Measurements from ENCODE around the gene EVA1C.

Gene EVA1C

DNA sequence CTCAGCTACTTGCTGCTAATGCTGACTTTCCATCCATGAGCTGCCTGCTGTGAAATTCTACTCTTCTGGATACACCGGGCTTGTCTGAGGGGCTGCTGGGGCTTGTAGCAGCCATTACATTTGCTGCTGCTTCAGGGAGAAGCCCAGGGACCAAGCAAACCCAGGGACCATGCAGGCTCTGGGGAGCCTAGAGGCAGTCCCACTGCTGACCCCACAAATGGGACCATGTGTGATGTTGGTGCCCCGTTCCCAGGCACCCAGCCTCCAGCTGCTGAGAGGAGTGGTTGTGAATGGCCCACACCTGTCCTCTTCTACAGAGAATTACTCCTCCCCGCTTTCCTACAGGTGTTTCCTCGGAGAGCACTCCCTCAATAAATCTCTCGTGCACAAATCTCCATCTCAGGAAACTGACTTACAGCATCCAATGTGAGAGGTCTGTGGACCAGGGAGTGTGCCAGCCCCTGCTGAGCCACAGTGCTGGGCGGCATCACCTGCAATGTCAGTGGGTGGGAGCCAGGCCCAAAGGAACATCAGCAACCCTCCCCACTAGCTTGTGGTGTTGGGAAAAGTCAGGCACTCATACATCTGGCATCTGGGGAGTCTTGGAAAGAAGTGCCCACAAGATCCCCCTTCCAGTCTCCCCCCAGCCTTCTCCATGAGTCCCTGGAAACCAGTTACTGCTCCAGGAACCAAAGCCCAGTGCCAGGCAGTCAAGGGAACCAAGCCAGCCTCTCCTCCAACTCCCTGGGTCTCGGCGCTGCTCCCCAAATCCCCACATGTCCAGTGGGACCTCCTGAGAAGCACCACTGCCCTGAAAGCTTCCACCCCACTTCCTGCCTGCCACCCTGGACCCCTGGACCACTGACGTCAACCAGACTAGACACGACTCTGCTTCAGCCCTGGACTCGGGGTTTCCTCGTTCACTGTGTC is 107.7 kb downstream of the EVA1C start:
- Histone ChIP-seq H3F3A (ENCODE audit: low read depth) (no peaks in the 10 kb centered on the region), H3K36me3 (ENCODE audit: insufficient read depth, low read length) (no peaks in the 10 kb centered on the region), H3K79me2 (ENCODE audit: insufficient read depth, low read length) (no peaks in the 10 kb centered on the region), H3K4me3 (ENCODE audit: low read length, poor library complexity, severe bottlenecking) (no peak overlapping the region), H3K4me2 (ENCODE audit: low read depth, low read length, poor library complexity, severe bottlenecking) (no peak overlapping the region), H3K27me3 (ENCODE audit: insufficient read depth, low read length, poor library complexity, severe bottlenecking) (no peaks in the 10 kb centered on the region), H3K9ac (ENCODE audit: low read depth, low read length, poor library complexity, severe bottlenecking) (no peak overlapping the region), H3K4me1 (ENCODE audit: insufficient read depth, low read length, poor library complexity, severe bottlenecking) (no peaks in the 10 kb centered on the region), H4K20me1 (ENCODE audit: insufficient read depth, low read length, poor library complexity, severe bottlenecking) (no peaks in the 10 kb centered on the region), H3K9me3 (ENCODE audit: insufficient read depth, low read depth, low read length) (no peaks in the 10 kb centered on the region), H3K9me2 (replicated peaks; ENCODE audit: low read depth, low read length) (no peaks in the 10 kb centered on the region), H2AFZ (ENCODE audit: low read length) (no peak overlapping the region)
- TF ChIP-seq EZH2phosphoT487 (IDR thresholded peaks at IDR 0.05; ENCODE audit: borderline replicate concordance) (no peak), CTCF (conservative IDR thresholded peaks at IDR 0.05; ENCODE audit: low read length) (no peak)

DNA sequence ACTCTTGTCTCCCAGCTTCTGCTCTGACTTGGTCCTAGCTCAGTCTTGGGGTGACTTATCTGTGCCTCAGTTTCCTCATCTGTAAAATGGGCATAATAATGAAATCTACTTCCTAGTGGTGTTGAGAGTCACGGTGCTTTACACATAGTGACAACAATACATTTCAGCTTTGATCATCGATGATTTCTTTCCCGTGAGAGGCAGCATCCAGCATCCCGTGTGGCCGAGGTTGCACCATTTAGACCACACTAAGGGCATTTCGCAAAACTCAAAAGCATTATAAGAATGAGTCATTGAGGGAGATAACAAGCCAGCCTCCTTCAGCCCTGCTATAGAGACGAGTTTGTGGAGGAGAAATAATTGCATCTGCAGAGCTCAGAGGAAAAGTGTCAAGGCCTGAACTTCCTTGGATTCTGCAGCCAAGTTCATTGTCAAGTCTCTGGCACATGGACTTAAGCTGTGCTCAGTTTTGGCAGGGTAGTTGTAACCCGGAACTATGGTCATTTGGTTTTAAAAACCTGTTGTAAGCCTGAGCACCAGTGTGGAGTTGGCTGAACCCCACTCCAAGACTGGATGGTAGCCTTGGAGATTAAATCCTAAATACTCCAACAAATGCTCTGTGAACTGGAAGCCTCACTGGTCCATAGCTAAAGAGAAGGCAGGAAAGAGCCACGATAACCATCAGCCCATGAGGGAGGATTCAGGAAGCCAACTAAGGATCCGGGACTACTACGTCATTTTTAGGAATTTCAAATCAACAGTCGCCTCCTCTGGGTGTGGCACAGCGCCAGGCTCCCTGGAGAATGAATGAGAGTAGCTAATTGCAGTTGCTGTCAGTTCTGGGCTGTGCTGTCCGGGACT is 108.6 kb downstream of the EVA1C start:
- H3K79me2 ChIP-seq (ENCODE audit: insufficient read depth, low read length): no peaks in the 10 kb centered on the region
- H3K27me3 ChIP-seq (ENCODE audit: insufficient read depth, low read length, poor library complexity, severe bottlenecking): no peaks in the 10 kb centered on the region
- TF ChIP-seq CTCF (conservative IDR thresholded peaks at IDR 0.05; ENCODE audit: low read length): no peak
- no peak for TF ChIP-seq EZH2phosphoT487 (IDR thresholded peaks at IDR 0.05; ENCODE audit: borderline replicate concordance)
- no peaks in the 10 kb centered on the region for H3K4me1 ChIP-seq (ENCODE audit: insufficient read depth, low read length, poor library complexity, severe bottlenecking)
- no peak overlapping the region for H3K9ac ChIP-seq (ENCODE audit: low read depth, low read length, poor library complexity, severe bottlenecking)
- H3F3A ChIP-seq (ENCODE audit: low read depth): no peaks in the 10 kb centered on the region
- no peaks in the 10 kb centered on the region for H3K9me2 ChIP-seq (replicated peaks; ENCODE audit: low read depth, low read length)
- no peak overlapping the region for H3K4me2 ChIP-seq (ENCODE audit: low read depth, low read length, poor library complexity, severe bottlenecking)
- H3K36me3 ChIP-seq (ENCODE audit: insufficient read depth, low read length): no peaks in the 10 kb centered on the region
- H3K4me3 ChIP-seq (ENCODE audit: low read length, poor library complexity, severe bottlenecking): no peak overlapping the region
- no peaks in the 10 kb centered on the region for H3K9me3 ChIP-seq (ENCODE audit: insufficient read depth, low read depth, low read length)
- H2AFZ ChIP-seq (ENCODE audit: low read length): no peak overlapping the region
- no peaks in the 10 kb centered on the region for H4K20me1 ChIP-seq (ENCODE audit: insufficient read depth, low read length, poor library complexity, severe bottlenecking)

- Histone ChIP-seq H3K9me3 (ENCODE audit: insufficient read depth, low read depth, low read length) (no peaks in the 10 kb centered on the region), H3K79me2 (ENCODE audit: insufficient read depth, low read length) (no peaks in the 10 kb centered on the region), H3K9ac (ENCODE audit: low read depth, low read length, poor library complexity, severe bottlenecking) (no peak overlapping the region), H2AFZ (ENCODE audit: low read length) (no peak overlapping the region), H4K20me1 (ENCODE audit: insufficient read depth, low read length, poor library complexity, severe bottlenecking) (no peaks in the 10 kb centered on the region), H3K9me2 (replicated peaks; ENCODE audit: low read depth, low read length) (no peaks in the 10 kb centered on the region), H3K4me2 (ENCODE audit: low read depth, low read length, poor library complexity, severe bottlenecking) (no peak overlapping the region), H3K27me3 (ENCODE audit: insufficient read depth, low read length, poor library complexity, severe bottlenecking) (no peaks in the 10 kb centered on the region), H3K4me3 (ENCODE audit: low read length, poor library complexity, severe bottlenecking) (no peak overlapping the region), H3F3A (ENCODE audit: low read depth) (no peaks in the 10 kb centered on the region), H3K4me1 (ENCODE audit: insufficient read depth, low read length, poor library complexity, severe bottlenecking) (no peaks in the 10 kb centered on the region), H3K36me3 (ENCODE audit: insufficient read depth, low read length) (no peaks in the 10 kb centered on the region)
- TF ChIP-seq CTCF (conservative IDR thresholded peaks at IDR 0.05; ENCODE audit: low read length): no peak
- no peak for TF ChIP-seq EZH2phosphoT487 (IDR thresholded peaks at IDR 0.05; ENCODE audit: borderline replicate concordance)
Measured at GRCh38 chr21:32521736-32522355, 109.3 kb downstream of the EVA1C start.
